Epidermal melanocyte (primary cell): ENCODE results near the gene CTNNA3.

Experiments used
- DNase-seq: peaks from one replicate; pipeline ENCODE4 v3.0.0; 2011; ENCODE audit warnings: low spot score; ENCODE audit not compliant: insufficient read length

The CTNNA3 gene

DNA sequence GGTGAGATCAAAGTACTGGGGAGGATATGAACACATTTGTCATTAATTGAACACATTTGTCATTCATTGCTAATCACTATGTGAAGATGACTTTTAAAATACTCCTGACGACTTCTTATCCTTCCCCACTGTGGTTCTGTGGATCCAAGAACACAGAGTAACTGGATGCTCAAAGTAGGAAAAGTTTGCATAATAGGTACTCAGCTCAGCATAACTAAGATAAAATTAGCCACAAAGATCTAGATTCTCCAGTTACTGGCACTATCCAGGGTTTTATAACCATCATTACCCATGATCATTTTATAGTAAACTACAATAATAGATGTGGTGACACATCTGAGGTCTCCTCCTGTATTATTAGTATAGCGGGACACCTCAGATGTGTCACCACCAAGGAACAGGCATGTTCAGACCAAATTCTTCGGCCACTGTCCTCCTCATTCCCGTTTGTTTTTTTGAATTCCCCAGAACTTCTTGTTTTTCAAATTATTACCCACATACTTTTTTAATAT lies 933.7 kb downstream of the CTNNA3 start:
- no peak for DNase-seq

DNA sequence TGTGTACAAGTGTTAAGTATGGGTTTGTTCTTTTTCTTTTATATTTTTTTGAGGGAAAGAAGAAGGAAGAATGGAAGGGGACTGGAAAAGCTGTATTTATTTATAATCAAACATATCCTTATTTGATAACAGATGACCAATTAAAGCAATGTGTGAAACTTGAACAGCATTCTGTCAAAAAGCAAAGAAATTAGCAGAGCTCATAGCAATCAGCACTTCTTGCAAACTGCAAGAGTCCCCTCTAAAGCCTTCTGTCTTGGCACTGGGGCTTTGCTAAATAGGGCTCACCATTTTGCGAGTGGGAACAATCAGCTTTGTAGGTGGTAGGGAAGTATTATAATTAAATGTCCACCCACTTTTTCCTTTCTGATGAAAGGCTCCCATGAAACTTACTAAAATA lies 935.1 kb downstream of the CTNNA3 start:
- no peak for DNase-seq

DNA sequence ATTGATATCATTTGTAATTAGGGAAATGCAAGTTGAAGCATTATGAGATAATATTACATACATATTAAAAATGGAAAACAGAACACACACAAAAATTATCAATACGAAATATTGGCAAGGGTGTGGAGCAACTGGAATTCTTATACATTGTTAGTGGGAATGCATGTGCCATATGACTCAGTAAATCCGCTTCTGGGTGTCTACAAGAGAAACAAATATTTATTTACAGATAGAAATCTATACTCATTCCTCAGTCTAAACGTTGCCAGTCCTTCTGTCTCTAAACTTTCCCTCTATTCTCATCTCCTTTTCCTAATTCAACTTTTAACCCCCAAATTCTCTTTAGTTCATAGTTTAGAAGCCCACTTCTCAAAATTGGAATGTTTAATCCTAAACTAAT lies 940.5 kb downstream of the CTNNA3 start:
- no peak for DNase-seq

DNA sequence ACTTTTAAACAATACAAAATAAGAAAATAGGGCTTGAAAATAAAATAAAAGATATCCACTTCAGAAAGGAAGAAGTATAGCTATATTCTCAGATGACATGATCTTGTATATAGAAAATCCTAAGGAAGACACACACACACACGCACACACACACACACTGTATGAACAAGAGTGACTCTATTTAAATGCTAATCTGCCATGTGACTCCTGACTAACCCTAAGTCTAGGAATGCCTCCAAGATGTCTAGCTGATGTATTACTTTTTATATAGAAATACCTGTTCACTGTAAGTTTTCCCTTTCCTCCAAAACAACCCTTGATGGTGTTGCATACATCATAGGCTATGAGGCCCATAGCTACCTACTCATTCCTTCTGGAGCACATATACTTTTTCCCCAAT lies 943.3 kb downstream of the CTNNA3 start:
- DNase-seq, result no peak

DNA sequence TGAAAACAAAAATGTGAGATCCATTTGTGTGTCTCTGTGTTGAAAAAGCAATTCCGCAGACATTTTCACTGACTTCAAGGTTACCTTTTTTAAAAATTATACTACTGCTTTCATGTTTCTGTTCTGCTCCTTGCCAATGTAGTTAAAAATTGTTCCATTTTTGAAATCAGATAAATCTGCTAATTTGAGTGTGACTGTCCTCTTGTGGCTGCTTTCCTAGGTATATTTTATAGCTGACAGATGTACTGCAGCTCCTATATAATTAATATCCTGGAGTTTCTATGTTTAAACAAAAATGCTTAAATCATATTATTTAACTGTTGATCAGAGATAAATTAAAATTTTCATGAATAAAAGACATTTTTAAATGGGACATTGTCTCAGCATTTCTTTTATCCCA lies 947.8 kb downstream of the CTNNA3 start:
- DNase-seq, result no peak

DNA sequence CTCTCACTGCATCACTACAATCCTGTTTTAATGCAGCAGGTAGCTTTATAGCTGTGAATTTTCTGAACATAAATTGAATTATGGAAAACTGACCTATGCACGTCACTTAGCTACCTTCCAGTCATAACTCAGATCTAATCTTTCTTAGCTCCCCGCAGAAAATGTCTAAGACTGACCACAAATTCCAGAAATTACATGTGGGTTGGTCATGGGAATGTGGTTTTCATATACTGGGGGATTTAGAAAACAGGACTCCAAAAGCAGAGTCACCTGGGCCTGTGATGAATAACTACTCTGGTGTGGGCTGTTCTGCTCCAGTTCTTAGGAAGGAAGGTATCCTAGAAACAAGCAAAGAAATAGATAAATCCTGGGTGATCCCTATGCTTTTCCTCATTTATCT lies 948.5 kb downstream of the CTNNA3 start:
- DNase-seq, result no peak

DNA sequence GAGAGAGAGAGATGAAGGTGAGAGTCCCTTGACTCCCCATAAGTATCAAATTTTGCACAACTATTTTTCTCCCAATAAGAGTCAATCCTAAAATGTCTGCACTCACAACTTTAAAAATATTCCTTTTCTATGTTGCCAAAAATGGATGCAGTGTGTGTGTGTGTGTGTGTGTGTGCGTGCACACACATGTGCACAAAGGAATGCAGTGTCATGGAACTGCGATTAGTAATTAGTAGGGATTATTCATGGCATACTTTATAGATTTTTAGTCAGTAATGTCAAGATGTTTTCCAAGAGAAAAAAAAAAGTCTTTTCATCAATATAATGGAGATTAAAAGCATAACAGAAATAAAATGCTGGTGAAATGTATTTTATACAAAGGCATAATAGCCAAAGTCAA lies 949.3 kb downstream of the CTNNA3 start:
- no peak for DNase-seq

DNA sequence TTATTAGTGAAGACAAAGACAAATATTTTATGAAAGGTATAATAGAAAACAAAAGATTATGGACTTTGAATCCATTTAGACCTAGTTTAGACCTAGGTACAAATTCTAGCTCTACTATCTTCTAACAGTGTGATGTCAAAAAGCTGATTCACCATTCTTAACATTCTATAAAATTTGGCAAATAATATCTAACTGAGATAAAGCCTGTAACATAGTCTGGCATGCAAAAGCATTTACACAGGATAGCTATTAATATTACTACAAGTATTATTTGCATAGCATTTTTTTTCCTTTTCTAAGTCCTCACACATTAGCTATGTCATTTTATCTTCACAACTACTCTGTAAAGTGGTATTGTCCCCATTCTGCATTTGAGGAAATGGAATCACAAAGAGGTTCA lies 949.7 kb downstream of the CTNNA3 start:
- DNase-seq, result no peak

DNA sequence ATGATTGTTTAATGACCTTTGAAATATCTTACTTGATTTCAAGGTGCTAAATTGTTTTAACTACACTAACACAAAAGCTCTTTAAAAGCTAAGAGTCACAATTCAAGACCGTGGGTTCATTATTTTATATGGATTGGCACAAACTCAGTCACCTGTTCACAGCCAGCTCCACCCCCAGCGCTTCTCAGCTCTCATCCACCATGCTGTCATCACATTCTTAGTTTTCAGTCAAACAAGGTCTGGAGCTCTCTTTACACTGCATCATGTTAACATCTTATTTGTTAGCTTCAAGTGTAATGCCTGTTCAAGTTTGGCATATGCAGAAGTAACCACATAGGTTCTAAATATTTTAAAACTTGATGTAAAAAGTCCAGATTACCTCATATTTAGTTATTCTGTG lies 951.1 kb downstream of the CTNNA3 start:
- no peak for DNase-seq

DNA sequence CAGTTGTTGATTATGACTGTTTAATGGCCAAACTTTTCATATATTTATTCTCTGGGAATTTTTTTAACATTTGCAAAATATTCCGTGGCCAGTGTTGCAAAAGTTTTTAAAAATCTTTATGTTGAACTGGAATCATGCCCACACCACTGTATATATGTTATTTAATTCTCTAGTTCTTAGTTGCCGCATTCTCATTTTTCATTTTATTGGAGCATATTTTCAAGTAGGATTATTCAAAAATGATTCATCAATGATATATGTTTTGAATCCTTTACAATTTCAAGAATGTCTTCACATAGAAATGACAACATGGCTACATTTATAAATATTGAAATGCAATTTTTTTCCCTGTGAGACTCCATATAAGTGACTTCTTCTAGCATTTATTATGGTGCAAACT lies 958.8 kb downstream of the CTNNA3 start:
- no peak for DNase-seq

DNA sequence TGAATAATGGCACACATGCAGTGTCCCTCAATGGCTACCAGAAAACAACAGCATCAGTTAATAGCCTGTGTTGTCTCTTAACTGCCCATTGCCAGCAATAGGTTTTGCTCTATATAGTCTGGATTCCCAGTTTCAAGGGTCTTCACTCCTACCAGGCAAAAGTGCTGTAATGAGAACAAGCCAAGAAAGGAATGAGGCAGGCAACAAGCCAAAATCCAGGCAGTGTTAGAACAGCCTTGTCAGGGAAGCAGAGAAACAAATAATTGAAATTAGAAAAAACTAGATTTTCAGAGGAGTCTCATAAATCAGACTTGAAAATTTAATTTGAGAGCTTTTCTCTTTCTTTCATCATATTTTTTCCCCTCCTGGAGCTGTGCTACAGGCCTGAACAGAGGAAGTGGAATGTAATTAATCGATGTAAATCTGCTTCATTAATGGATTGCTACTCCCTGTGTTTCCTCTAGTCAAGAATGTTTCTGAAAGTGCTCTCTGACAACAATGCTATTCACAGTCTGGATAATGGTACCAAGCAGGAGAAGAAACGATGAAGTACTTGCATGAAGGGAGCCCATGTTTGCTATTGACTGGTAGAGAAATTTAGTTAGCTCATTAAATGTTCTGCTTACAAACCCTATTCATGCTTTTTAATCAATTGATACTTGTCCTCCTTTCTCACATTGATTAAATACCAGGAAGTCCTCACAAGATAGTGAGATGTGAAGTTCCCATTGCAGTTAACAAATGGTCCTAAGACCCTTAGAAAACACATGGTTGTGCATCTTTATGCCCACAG lies 972.2 kb downstream of the CTNNA3 start:
- no peak for DNase-seq

DNA sequence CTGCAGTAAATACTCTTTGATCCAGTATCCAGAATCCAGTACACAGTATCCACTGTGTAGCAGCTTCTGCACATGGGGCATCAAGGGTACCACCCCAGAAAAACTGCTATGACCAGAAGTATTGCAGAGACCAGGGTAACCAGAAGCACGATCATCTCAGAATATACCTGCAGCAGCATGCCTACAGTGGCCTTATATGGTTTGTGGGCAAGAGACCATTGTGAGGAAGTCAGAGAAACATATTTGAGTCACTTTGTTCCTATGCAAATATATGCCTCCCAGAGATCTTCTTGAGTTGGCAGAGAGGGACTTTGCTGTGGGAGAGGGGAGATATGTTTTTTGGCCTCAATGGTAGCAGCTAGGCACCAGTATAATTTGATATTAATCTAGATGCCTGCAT lies 976.5 kb downstream of the CTNNA3 start:
- DNase-seq, result no peak

DNA sequence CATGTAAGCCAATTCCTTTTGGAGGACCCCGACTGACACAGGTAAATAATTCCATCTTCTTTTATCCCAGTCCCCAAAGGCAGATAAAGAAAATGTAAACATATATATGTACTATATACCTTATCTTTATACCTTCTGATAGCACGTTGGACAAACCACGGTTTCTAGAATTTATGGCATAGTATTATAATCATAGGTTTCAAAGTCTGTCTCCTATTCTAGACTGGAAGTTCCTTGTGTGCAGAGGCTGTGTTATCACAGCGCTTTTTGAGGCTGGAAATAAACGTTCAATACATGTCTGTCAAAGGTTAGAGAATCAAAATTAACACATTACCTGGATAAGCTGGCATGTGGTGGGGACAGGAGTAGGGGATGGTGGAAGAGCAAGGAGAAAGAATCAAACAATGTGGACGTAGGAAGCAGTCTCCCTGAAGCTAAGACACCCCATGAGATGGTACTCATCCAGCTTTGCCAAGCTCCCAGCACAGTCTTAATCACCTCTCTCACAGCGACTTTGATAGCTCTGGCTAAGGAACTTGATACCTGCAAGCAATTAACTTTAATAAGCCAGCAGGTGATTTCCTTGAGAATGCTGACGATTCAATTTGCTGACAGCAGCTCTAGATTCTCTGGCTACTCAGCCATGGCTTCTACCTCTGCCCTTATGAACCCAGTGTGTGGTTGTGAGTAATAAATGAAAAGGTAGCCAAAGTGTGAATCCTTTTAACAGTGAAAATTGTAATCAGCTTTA lies 978.6 kb downstream of the CTNNA3 start:
- no peak for DNase-seq

DNA sequence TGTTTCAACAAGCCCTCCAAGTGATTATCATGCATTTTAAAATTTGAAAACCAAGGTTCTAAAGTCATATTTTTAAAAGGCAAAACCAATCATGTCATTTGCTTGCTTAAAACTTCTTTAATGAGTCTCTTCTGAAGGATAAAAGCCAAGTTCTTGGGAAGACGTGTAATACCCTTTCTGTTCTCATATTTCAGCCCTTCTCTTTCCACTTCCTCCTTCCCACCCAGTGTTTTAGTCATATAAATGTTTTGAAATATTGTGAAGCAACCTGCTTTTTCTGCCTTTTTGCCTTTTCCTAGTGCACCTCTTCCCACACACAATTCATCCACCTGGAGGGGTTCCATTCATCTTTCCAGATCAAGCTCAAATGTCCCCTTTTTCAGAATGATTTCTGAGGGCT lies 981.3 kb downstream of the CTNNA3 start:
- no peak for DNase-seq

DNA sequence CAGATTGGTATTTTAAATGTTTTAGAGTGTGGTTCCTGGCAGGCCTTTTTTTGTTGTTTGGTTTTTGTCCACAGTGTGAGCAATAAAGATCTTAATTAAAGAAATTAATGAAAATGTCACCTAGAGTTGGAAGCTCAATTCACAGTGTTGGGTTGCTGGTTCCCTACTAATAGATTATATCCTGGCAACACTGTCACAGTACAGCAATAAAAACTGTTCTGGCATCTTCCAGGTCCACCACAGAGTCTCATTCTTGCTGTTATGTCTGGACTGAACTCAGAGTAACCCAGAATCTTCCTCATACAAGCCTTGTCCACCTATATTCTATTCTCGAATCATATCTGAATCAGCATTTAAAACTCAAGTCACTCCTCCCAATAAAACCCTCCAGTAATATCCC lies 982.6 kb downstream of the CTNNA3 start:
- no peak for DNase-seq

DNA sequence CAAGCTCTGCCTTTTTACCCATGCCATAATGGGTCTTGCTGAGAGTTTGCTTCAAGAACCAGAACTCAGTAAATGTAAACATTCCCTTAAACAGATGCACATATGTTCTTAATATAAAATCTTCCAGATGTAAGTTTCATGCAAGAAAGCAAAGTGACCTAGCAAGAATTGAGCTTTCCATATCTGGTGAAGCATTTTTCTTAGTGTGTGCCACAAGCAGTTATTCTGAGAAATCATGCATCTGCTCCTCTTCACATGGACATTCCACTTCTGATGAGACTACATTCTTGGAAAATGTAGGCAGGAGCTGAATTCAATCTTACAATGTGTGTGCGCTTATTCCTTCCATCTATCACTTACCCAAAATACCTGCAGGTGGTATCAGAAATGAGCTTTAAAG lies 997.9 kb downstream of the CTNNA3 start:
- DNase-seq, result no peak

DNA sequence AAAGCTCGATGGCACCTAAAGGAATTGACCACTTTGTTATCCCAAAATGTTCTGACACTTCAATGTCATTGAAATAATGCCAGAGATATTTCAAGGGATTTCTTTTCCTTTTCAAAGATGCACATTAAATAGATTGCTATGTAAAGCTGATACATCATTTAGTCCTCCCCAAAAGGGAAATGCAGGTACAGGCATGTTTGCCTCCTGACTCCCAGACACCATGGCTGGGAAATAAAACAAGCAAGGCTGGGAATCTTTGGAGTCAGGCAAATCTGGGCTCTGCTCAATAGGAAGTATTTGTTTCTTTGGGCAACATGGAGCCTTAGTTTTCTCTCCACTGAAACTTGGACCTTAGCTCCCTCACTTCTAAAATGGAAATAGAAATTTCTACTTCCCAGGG lies 1000.9 kb downstream of the CTNNA3 start:
- no peak for DNase-seq

DNA sequence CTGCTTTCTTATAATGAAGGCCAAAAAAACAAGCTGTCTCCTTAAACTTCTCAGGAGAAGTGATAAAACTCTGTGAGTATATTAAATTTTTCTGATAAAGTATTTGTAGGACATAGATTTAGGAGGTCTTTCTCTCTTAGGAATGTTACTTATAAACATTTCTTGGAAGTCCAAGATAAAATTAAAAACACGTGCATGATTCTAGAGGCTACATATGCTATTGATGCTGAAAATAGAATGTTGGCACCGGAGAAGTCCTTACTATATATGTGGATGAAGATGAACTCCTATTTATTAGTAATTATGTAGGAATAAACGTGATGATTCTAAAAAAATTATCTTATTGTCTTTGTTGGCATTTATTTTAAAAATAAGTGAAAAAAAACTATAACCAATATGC lies 1011.4 kb downstream of the CTNNA3 start:
- no peak for DNase-seq

DNA sequence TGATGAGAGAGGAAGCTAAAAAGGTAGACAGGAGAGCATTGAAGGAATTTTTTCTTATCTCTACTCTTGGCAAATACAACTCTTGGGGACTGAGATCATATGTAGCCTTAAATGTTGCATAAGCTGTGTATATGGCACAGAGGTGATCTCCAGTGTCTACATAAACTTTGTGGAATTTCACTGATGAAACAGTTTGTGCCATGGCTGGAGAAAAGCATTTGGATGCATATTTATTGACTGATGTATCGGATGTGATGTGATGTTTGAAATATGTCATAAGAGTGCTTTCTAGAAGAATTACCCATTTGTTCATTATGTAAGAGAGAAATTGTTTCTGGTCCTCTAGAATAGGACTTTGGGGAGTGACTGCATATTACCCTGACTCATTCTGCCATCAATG lies 1015.1 kb downstream of the CTNNA3 start:
- DNase-seq, result no peak

DNA sequence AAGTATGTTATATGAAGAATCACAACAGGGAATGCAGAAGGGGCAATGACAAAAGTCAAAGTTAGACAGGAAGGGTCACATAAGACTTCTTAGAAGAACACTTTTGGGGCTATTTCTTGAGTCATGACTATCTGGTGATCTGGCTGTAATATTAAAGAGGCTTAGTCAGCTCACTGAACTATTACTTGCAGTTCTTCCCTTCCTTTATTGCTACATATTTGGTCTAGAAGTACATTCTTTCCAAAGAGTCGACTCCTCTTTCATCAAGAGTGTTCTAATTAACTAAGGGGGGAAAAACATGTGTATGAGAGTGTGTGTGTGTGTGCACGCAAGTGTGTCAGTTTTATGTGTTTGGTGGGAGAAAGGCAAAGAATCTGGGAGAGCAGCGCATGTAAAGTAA lies 1017.5 kb downstream of the CTNNA3 start:
- no peak for DNase-seq

DNA sequence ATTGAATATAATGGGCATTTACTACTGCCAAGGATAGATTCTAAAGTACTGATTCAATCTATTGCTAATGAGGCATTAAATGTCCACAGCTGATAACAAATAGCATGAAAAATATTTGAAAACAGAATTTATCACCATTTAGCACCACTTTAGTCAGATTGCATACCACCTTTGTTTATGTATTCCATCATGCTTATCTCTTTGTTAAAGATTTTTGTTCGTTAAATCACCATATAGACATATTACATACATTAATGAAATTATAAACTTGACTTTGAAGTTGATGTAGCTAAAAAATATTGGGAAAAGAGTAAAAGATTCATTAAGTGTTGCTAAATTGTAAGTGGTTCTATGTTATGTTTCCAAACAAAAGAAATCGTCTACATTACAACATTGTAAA lies 1022.9 kb downstream of the CTNNA3 start:
- DNase-seq, result no peak

DNA sequence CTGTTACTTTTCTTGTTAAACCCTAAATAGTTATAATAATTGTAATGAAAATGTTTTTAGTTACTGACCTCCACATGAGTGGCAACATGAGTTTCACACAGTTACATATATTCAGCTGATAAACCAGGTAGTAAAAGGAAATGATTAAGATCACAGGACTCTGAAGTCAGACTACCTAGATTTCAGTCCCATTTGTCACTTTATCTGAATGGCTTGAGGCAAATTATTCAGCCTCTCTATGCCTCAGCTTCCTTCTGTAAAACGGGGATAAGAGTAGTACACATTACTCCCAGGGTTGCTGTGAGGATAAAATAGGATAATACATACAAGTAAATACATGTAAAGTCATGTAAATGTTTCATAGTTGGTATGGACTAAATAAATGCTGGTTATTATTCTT lies 1024.4 kb downstream of the CTNNA3 start:
- no peak for DNase-seq

DNA sequence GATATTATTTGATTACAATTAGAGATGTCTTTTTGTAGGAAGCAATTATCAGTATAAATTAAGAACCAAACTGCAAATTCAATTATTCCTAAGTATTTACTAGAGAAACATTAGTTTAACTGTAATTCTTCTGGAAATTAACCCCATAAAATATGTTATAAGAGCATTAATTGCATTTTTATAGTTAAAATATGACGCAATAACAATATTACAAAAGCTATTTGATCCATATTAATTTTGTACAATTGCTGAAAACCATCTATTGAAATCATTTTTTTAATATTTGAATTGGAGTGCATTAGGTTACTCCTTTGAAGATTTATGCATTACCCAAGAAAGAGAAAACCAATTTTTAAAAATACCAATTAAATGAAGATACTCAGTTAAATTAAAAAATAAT lies 1024.9 kb downstream of the CTNNA3 start:
- no peak for DNase-seq
